Activated CD4-positive, alpha-beta memory T cell treated with anti-CD3 and anti-CD28 coated beads, Interleukin-2, amount 10 ng/mL, durations not matched to agents 7 days and 5 days (primary cell): ENCODE data around the gene ERFE. TPM values are rescaled to one million over a fixed set of nuclear protein-coding genes. Genes with fewer than 3 reads are reported as not detected.

ENCODE experiments used
- CTCF ChIA-PET: fragments of 350-600 bp; sonication (Branson Sonifier 250); formaldehyde crosslinking; loops from one replicate; lab custom pipeline; 2021; ENCODE audit warnings: antibody characterized with exemption, inconsistent platforms; lab: Charles Lee
- POLR2A ChIA-PET: fragments of 350-600 bp; sonication (Branson Sonifier 250); formaldehyde crosslinking; loops from one replicate; lab custom pipeline; 2021; ENCODE audit warnings: antibody characterized with exemption; lab: Charles Lee
- DNase-seq: peaks from one replicate; pipeline ENCODE4 v3.0.0-alpha.2; 2020
- H3K27ac Mint-ChIP-seq: one replicate; pipeline ENCODE4 v1.8.0; 2021; ENCODE audit warnings: mild to moderate bottlenecking, mixed read lengths
- H3K27me3 Mint-ChIP-seq: one replicate; pipeline ENCODE4 v1.8.0; 2021; ENCODE audit warnings: mixed read lengths
- H3K36me3 Mint-ChIP-seq: one replicate; pipeline ENCODE4 v1.8.0; 2021; ENCODE audit warnings: low read depth, mixed read lengths
- H3K4me1 Mint-ChIP-seq: one replicate; pipeline ENCODE4 v1.8.0; 2021; ENCODE audit warnings: mixed read lengths
- H3K4me3 Mint-ChIP-seq: one replicate; pipeline ENCODE4 v1.8.0; 2021; ENCODE audit warnings: mild to moderate bottlenecking, mixed read lengths
- H3K9me3 Mint-ChIP-seq: one replicate; pipeline ENCODE4 v1.8.0; 2021; ENCODE audit warnings: mixed read lengths
- total RNA-seq, 2 experiments: library from RNA; stranded (reverse); gene quantifications; one replicate each; pipeline ENCODE4 v1.2.3, GENCODE V29; 2021

The ERFE gene
- total RNA-seq, 2 experiments from 2014 or later = not detected

- Mint-ChIP-seq H3K9me3 (no peaks in the 10 kb centered on the region), H3K36me3 (no peaks in the 10 kb centered on the region), H3K27me3 (peaks cover 3% of the 10 kb centered on the region), H3K4me3 (no peak overlapping the region), H3K4me1 (no peaks in the 10 kb centered on the region), H3K27ac (no peak overlapping the region)
- no peak for DNase-seq
- POLR2A ChIA-PET = no interaction called here
- CTCF ChIA-PET = no interaction called here
Measured at GRCh38 chr2:238122287-238123217, 36.2 kb upstream of the ERFE start.

- ChIA-PET POLR2A (no interaction called here), CTCF (no interaction called here)
- Mint-ChIP-seq H3K4me1 (no peaks in the 10 kb centered on the region), H3K36me3 (no peaks in the 10 kb centered on the region), H3K9me3 (no peaks in the 10 kb centered on the region), H3K27ac (no peak overlapping the region), H3K4me3 (no peak overlapping the region), H3K27me3 (peaks cover 2% of the 10 kb centered on the region)
- DNase-seq = no peak
Measured at GRCh38 chr2:238123218-238123971, 35.4 kb upstream of the ERFE start.

GRCh38 chr2:238123991-238124470 lies 34.7 kb upstream of the ERFE start:
- Mint-ChIP-seq H3K27me3 (peaks cover 2% of the 10 kb centered on the region), H3K4me3 (no peak overlapping the region), H3K36me3 (no peaks in the 10 kb centered on the region), H3K27ac (no peak overlapping the region), H3K9me3 (no peaks in the 10 kb centered on the region), H3K4me1 (no peaks in the 10 kb centered on the region)
- ChIA-PET CTCF (no interaction called here), POLR2A (no interaction called here)
- no peak for DNase-seq

GRCh38 chr2:238124488-238125126 lies 34.2 kb upstream of the ERFE start:
- H3K27ac Mint-ChIP-seq = no peak overlapping the region
- no peak overlapping the region for H3K4me3 Mint-ChIP-seq
- ChIA-PET POLR2A (no interaction called here), CTCF (no interaction called here)
- H3K9me3 Mint-ChIP-seq = no peaks in the 10 kb centered on the region
- DNase-seq = no peak
- no peaks in the 10 kb centered on the region for H3K4me1 Mint-ChIP-seq
- H3K27me3 Mint-ChIP-seq = peaks cover 2% of the 10 kb centered on the region
- no peaks in the 10 kb centered on the region for H3K36me3 Mint-ChIP-seq

- Mint-ChIP-seq H3K9me3 (no peaks in the 10 kb centered on the region), H3K4me3 (no peak overlapping the region), H3K36me3 (no peaks in the 10 kb centered on the region), H3K4me1 (no peaks in the 10 kb centered on the region), H3K27ac (no peak overlapping the region), H3K27me3 (no peaks in the 10 kb centered on the region)
- ChIA-PET POLR2A (no interaction called here), CTCF (no interaction called here)
- no peak for DNase-seq
Measured at GRCh38 chr2:238125127-238125885, 33.5 kb upstream of the ERFE start.

GRCh38 chr2:238126338-238126737 lies 32.4 kb upstream of the ERFE start:
- Mint-ChIP-seq H3K27ac (no peak overlapping the region), H3K9me3 (no peaks in the 10 kb centered on the region), H3K36me3 (no peaks in the 10 kb centered on the region), H3K4me3 (no peak overlapping the region), H3K27me3 (no peaks in the 10 kb centered on the region), H3K4me1 (no peaks in the 10 kb centered on the region)
- DNase-seq = no peak
- POLR2A ChIA-PET = no interaction called here
- CTCF ChIA-PET = no interaction called here

GRCh38 chr2:238126775-238127164 lies 32.0 kb upstream of the ERFE start:
- no peak for DNase-seq
- no peaks in the 10 kb centered on the region for H3K4me1 Mint-ChIP-seq
- H3K4me3 Mint-ChIP-seq = no peak overlapping the region
- ChIA-PET CTCF (interaction anchor here (0.8 kb wide), 1 partner anchor 203 kb away, joined by 3 read pairs; no protein-coding TSS in a partner anchor), POLR2A (no interaction called here)
- no peaks in the 10 kb centered on the region for H3K36me3 Mint-ChIP-seq
- no peak overlapping the region for H3K27ac Mint-ChIP-seq
- no peaks in the 10 kb centered on the region for H3K27me3 Mint-ChIP-seq
- H3K9me3 Mint-ChIP-seq = no peaks in the 10 kb centered on the region

- POLR2A ChIA-PET = no interaction called here
- Mint-ChIP-seq H3K9me3 (no peaks in the 10 kb centered on the region), H3K4me3 (no peak overlapping the region), H3K27ac (no peak overlapping the region), H3K27me3 (no peaks in the 10 kb centered on the region), H3K4me1 (no peaks in the 10 kb centered on the region), H3K36me3 (no peaks in the 10 kb centered on the region)
- CTCF ChIA-PET = interaction anchor here (0.8 kb wide), 1 partner anchor 204 kb away, joined by 3 read pairs; no protein-coding TSS in a partner anchor
- DNase-seq = no peak
Measured at GRCh38 chr2:238127165-238128060, 31.4 kb upstream of the ERFE start.

GRCh38 chr2:238128061-238128440 lies 30.7 kb upstream of the ERFE start:
- Mint-ChIP-seq H3K27ac (no peak overlapping the region), H3K4me3 (no peak overlapping the region), H3K9me3 (no peaks in the 10 kb centered on the region), H3K36me3 (no peaks in the 10 kb centered on the region), H3K4me1 (no peaks in the 10 kb centered on the region), H3K27me3 (no peaks in the 10 kb centered on the region)
- DNase-seq = no peak
- ChIA-PET POLR2A (no interaction called here), CTCF (no interaction called here)

- H3K27me3 Mint-ChIP-seq = no peaks in the 10 kb centered on the region
- H3K4me1 Mint-ChIP-seq = no peaks in the 10 kb centered on the region
- ChIA-PET CTCF (no interaction called here), POLR2A (no interaction called here)
- H3K27ac Mint-ChIP-seq = no peak overlapping the region
- no peaks in the 10 kb centered on the region for H3K9me3 Mint-ChIP-seq
- no peak for DNase-seq
- H3K4me3 Mint-ChIP-seq = no peak overlapping the region
- H3K36me3 Mint-ChIP-seq = no peaks in the 10 kb centered on the region
Measured at GRCh38 chr2:238128534-238129001, 30.2 kb upstream of the ERFE start.

GRCh38 chr2:238129166-238130010 lies 29.4 kb upstream of the ERFE start:
- Mint-ChIP-seq H3K27me3 (no peaks in the 10 kb centered on the region), H3K27ac (no peak overlapping the region), H3K36me3 (no peaks in the 10 kb centered on the region), H3K9me3 (no peaks in the 10 kb centered on the region), H3K4me3 (no peak overlapping the region), H3K4me1 (no peaks in the 10 kb centered on the region)
- DNase-seq = no peak
- ChIA-PET POLR2A (no interaction called here), CTCF (no interaction called here)
